HG02970 (cell line): ENCODE results near the gene ZFHX2.

Source experiments
- ATAC-seq: cut with Tn5 transposase; IDR thresholded peaks from one replicate; pipeline ENCODE4 v1.9.1; 2021; ENCODE audit warnings: mild to moderate bottlenecking, moderate library complexity, moderate number of reproducible peaks; ENCODE audit not compliant: unreplicated experiment, low FRiP score

Gene ZFHX2

DNA sequence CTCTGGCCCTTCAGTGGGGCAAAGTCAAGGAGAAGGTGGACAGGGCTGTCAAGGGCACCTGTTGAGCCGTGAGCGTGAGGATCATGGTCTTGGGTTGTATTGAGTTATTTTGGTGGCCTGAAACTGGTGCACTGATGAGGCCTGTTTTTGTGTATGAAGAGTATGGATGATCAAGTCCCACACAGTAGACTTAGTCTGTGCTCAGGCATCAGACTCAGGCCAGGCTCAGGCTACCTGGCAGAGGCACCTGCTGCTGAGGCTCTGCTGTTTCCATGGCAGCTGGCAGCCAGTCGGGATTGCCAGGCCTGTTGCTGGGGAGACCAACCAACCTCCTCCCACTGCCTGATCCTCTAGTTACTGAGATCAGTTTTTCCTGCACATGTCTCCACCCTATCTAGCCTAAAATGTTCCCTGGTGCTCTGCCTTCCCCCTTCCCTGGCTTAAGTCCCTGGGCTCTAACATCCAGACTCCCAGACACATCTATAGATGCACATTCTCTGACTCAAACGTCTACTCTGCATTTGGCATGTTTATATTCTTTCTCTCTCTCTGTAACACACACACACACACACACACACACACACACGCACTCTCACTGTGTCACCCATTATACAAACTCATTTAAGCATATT is 21.9 kb upstream of the ZFHX2 start:
- ATAC-seq, result no peak

DNA sequence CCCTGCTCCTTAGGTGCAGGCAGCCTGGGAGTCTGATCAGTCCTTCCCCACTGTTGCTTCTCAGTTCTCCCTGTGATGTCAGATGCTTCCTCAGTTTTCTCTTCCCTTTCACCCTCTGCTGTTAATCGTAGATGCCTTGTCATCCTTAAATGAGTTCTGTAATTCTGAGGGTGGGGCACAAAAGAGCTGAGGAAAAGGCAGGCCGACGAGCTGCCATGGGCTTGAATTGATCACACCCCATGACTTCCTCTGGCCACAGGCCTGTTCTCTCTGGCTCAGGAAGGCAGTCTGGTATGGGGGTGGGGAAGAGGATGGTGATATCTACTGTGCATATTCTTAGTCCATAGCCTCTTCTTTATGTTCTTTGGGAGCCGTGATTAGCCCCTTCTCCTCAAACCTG is 21.3 kb upstream of the ZFHX2 start:
- no peak for ATAC-seq

DNA sequence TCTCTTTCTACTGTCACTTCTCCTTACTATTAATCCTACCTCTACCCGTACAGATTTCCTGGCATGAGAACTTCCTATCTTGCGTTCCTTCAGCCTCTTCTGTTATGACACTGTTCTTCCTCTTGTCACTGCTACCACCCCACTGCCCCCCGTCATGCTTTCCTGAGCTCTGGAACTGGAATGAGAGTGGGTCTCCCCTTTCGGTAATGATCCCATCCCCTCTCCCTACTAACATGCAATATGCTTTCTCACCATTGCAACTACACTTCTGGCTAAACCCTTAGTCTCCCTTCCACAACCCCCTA is 20.9 kb upstream of the ZFHX2 start:
- ATAC-seq, result no peak

DNA sequence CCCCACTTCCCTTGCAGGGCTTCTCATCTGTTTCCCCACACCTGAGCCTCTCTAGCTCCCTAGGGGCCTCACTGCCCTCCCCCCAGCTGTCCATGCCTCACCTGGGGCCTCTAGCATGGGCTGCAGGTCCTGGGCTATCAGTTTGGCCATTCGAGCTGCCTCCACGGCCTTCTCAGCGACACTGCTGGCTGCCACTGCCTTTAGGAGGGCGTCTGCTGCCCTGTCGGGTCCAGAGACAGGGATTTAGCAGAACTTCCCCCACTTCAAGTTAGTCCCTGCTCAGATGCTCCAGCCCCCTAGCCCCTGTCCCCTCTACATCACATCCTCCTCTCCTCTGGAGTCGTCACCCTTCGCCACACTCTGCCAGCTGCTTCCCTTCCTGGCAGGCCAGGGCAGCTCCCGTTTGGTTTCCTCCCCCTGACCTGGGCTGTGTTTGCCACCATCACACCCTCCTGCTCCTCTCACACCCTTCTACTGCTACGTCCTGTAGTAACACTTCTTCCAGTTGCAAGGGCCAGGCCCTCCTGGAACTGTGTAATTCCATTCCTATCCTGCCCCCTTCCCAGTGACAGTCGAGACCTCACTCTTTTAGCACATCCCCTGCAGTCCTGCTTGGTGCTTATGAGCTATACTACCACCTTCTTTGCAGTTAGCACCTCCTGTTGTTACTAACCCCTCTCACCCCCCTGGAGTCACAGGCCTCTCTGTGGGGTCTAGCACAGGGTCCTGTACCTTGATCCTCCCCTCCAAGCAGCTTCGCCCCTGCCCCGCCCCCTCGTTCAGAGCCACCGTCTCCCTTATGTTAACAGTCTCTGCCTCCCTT is 20.3 kb upstream of the ZFHX2 start:
- ATAC-seq, result no peak

DNA sequence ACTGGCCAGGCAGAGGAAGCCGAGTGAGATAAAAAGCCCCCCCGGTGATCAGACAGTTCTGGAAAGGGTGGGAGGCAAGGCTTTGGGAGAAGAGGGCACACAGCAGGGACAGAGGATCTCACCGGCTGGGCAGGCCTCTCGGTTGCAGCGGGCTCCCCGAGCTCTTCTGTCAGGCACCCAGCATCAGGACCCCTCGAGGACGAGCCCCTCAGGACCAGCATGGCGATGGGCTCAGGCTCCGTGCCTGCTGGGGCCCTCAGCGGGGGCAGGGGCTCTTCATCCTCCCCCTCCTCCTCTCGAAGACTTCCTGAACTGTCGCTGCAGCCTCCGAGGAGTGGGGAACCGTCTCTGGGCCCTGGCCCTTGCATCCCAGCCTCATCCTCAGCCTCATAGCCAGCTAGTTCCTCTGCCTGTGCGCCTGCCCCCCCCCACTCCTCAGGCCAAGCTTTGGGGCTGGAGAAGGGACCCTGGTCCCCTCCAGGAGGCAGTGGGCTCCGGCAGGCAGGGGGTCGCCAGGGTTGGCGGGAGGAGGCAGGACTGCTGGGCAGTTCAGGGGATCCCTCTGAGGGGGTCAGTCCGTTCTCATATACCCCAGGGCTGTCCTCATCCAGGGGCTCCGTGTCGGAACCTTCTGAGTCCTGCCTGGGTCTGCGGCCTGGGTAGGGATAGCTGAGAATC is 19.4 kb upstream of the ZFHX2 start:
- ATAC-seq, result no peak

DNA sequence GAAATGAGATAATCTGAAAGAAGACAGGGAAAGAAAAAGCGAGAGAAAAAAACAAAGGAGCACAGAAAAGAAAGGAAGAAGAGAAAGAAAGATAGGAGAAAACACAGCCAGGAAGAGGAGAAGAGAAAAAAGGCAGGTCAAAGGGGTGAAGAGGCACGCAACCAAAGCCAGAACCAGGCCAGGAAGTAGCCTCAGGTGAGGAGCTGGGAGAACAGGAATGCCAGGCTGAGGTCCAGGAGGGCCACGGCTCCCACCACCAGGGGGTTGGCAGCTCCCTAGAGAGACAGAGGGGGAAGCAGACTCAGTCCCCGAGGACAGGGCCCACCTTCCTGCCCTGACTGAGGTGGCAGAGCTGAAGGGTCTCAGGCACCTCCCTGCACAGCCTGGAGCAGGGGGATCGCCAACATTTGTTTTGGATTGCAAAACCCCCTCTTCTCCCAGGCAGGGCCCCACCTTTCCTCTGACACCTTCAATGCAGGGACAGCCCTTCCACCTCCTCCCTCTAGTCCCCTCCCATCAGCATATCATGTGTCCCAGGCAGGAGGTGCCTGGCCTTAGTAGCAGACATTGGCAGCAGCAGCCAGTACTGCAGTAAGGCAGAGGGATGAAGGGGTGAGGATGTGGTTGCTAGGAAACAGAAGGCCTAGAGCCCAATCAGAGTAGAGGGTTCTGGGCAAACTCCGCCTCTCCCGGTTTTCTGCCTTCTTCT is 18.0 kb upstream of the ZFHX2 start:
- ATAC-seq, result no peak

DNA sequence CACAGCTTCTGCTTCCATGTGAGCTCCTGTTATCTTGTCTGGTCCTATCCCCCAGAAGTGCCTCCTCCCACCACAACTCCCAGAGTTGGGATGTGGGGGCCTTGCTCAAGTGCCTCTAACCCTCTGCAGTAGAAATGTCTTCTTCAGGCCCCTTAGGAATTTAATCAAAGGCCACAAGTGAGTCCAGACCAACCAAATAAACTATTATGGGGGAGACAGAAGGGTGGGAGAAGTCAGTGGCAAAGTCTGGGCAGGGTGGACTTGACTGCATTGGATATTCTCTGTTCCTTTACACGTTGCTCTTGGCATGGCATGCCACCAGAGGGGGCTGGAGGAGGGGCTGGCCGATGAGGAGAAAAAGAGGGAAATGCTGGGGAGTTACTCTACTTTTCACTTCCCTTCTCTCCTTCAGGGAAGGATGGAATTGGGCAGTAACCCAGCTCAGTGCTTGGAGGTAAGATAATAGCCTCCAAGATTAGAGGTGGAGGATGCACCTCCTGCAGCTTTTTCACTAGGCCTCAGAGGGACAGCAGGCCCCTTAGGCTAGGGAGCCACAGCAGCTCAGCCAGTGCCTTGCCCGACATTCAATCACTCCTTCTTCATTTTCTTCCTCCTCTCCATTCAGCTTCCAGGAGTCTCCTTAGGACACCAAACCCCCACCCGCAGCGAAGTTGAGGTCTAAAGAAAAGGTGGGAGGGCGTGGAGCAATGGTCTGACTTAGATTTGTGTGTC is 17.2 kb upstream of the ZFHX2 start:
- no peak for ATAC-seq

DNA sequence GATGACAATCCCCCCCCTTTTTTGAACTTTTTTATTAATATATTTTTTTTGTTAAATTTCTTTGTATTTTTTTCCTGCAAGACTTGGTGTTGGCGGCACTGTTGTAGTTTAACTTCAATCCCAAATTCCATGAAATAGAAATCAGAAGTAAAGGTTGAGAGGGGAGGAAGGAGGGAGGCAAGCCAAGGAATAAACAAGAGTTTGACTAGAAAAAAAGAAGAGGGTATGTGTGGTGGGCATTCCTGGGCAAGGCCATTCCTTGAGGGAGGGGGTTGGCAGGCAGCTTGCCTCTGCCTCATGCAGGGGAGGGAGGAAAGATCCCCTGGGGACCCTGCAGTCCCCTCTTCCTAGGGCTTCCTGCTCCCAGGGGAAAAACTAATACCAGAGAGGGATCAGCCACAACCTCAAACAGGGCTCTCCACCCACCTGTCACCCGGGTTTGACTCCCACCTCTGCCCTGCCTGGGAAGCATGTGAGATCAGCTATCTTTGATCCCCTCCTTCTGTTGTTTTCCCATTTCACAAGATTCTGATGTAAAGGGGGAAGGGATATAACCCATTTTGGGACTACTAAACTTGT is 16.5 kb upstream of the ZFHX2 start:
- ATAC-seq, result no peak

DNA sequence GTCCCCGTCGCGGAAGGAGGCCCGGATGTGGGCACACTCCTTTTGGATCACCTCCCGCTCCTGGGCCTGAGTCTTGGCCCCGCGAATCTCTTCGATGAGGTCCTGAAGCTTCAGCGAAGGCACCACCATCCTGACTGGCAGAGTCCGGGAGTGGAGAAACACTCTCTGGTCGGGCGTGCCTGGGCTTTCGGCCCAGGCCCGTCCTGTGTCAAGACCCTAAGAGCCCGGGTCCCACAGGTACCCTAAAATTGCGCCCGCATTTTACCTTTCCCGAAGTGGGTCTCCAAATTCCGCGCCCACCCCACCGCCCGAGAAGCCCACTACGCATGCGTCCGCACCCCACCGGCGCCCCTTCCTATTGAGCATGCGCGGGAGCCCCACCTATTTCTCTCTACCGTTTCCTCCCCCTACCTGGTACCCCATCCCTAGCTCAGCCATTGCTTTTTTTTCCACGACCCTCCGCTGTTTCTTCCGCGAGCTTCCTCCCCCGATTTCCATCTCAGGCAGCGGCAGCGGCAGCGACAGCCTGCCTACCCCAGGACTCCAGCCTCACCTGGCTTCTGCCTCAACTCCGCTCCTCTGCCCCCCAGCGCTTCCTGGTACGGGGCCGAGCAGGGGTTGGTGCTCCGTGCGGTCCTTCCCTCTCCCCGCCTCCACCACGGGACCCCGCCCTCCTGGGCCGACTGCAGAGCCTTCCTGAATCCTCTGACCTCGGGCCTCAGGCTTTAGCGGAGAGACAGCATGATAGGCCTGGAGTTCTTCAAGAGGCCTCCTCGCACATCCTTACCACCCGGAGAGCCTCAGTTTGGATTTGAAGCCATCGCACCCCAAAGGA is 15.8 kb upstream of the ZFHX2 start, which contains the start of gene AP1G2:
TSS of gene AP1G2 (minus strand) at position 606 of the 835 bp plus-strand sequence. CDS start at position 129, 477 bp downstream.
- peak; percentile 69 for ATAC-seq

DNA sequence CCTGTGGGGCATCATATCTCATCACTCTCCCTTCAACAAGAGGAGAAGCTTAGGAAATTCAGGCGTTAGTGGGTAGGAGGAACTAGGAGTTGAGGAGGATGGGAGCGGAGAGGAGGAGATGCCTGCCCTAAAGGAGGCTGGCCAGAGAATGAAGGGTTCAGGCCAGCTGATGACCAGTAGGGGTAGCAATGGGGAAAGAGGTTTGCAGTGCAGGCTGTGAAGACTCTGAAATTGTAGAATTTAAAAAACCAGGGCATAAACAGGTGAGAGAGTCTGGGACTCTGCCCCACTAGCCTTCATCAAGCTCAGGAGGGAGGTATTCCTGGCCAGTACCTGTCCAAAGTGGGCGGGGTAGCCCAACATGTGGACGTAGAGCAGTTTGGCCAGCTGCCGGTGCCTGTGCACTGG is 15.2 kb upstream of the ZFHX2 start:
- ATAC-seq, result peak; percentile 7

DNA sequence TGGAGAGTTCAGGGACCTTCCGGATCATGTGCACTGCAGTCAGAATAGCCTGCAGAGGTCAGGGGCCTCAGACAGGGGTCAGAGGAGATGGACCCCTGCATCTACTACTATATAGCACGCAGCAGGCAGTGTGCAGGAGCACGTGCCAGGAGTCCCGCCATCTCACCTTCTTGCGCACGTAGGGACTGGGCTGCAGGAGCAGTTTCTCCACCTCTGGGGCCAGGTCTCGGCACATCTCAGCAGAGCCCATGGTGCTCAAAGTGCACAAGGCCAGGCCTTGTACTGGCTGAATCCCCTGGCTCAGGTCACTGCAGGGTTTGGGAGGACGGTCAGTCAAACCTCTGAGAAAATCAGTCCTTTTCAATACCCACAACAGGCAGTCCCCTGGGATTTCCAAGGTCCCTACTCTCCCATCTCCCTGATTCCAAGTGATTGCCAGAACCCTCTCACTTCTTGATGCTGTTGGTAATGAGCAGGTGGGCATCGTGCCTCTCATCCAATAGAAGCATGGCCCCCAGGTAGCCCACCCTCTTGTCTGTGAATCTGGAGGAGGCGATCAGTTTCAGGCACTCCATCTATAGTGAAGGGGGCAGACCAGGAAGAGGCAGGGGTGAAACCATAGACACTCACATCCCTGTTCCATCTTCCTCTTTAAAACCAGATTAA is 14.7 kb upstream of the ZFHX2 start:
- ATAC-seq, result no peak

DNA sequence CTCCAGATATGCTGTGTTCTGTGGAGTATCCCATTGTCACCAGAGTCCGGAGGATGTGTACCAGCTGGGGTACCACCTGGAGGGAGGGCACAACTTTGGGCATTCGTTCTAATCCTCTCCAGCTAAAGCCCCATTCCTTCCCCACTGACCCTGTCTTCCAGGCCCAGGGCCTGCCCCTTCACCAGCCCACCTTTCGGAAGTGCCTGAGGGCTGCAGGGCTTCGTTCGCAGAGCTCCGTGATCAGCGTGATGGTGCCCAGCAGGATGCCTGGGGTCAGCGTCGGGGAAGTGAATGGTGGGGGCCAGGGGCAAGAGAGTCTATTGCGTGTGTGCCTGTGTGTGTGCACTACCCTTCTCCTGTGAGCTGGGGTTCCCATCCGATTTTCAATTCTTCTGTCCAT is 14.1 kb upstream of the ZFHX2 start:
- no peak for ATAC-seq

DNA sequence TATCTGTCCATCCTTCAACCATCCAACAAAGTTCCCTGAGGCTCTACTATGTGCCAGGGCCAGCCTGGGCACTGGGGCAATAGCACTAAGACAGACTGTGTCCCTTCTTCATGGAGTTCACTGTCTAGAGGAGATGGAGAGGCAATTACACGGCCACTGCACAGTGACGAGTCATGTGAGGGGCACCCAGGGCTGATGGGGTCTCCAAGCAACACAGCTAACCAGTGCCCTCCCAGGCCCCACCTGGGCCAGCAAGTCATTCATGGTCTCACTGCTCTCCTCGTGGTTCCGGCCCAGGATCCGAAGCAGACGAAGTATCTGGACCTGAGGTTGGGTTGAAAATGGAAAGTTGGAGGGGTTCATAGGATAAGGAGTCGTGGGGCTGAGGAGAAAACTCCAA is 13.3 kb upstream of the ZFHX2 start:
- ATAC-seq, result no peak

DNA sequence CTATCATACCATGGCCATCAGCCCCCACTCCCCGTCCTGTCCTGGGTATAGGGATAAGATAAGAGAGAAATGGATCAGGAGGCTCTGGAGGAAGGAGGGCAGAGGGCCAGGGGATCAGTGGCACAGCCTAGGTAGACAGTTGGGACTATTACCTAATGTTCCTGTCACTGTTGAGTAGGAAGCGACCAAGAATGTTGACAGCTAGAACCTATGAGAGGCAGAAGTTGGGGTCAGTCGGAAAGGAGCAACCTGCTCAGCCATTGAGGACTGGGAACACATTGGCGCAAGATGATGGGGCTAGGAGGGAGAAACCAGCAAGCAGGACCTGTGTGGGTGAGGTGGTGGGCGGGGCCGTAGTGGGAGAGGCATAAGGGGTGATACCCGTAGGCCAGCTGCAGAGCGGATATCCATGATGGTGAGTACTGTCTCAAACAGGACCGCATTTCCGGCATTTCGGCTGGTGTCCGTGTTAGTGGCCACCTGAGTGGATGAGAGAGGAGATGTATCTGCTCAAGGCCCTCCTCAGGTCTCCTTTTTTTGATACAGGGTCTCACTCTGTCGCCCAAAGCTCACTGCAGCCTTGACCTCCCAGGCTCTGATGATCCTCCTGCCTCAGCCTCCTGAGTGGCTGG is 12.7 kb upstream of the ZFHX2 start:
- ATAC-seq, result no peak

DNA sequence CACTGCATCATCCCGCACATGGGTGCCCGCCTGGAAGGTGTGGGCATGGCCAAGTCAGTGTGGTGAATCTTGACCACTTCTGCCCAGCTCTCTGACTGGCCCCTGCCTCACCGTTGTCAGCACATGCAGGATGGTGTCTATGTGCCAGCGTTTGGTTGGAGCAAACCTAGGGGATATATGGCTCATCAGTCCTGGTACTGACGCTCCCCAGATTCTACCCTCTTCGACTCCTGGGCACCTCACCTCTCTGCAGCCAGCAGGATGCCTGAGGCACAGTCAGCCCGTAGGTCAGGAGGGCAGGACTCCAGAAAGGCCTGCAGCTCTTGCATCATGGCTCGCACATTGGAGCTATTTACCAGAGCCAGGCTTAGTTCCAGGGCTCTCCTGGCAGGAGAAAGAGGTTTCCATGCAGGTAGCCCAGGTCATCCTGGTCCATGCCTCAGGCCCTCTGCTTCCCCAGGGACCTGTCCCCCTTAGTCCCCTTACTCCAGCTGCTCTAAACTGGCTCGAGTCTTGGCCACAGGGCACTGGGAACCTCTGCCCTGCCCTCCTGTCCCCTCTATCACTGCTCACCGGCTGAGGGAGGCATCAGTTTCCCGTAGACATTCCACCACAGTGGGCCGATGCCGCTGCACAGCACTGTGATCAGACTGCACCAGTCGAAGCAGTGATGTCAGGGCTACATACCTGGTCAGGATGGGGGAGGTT is 12.1 kb upstream of the ZFHX2 start:
- ATAC-seq, result no peak

DNA sequence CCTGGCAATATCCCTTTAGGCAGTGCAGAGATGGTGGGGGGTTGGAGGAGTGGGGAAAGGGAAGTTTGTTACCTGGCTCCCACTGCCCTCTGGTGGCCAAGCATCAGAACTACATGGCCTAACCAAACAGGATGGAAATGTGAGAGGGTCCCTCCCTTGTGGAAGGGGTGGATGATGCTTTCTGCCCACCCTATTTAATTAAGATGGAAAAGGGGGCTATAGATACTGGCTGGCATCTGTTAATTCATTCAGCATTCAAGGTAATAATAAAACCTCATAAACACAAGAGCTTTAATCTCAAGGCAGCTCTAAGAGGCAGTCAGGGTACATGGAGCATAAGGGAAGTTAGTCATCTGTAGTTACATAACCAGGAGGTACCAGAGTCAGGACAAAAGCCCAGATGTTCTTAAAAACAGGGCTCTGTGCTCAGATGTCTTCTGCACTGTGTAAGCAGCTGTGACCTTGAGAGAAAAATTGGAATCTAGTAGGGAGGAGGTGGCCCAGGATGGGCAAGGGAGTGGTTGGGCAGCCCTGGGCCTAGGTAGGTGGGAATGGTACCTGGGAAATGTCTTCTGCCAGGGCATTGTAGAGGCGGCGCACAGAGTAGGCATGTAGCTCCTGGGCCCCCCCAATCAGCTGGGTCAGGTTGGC is 11.4 kb upstream of the ZFHX2 start:
- ATAC-seq, result no peak
